GM18519 (cell line): ENCODE results near the gene PTPRT.

Source experiments
- ATAC-seq: cut with Tn5 transposase; IDR thresholded peaks from one replicate; pipeline ENCODE4 v1.9.1; 2021; ENCODE audit warnings: mild to moderate bottlenecking, moderate library complexity; ENCODE audit not compliant: unreplicated experiment, low FRiP score

The PTPRT gene

DNA sequence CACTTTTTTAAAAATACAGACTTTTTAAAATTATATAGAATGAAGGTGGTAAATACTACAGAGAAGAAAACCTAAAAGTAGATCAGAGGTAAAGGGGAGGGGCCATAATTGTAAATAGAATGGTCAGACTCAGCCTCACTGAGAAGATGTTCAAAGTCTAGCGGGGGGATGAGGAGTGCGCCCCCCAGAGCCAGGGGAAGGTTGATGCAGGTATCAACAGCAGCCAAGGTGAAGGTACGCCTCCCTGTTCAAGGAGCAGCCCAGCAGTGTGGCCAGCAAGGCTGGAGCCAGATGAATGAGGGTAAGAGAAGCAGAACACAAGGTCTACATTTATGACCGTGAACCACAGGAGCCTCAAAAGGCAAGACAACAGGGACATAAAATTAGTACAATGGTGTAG, 204.1 kb downstream of the PTPRT start:
- no peak for ATAC-seq

DNA sequence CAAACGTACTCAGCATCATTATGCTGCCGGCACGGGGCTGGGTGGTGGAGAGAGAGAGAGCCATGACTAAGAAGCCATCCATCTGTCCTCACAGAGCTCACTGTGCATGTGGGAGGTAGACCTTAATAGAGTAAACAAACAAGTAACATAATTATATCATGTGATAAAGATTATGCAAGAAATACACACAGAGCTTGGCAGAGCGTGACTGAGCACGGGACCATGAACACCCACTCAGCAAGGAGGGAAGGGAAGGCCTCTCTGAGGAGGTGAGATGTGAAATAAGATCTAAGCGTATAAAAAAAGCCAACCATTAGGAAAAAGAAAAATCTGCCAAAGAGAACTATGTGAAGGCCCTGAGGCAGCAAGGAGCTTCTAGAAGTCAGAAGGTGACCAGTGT, 207.5 kb downstream of the PTPRT start:
- no peak for ATAC-seq

DNA sequence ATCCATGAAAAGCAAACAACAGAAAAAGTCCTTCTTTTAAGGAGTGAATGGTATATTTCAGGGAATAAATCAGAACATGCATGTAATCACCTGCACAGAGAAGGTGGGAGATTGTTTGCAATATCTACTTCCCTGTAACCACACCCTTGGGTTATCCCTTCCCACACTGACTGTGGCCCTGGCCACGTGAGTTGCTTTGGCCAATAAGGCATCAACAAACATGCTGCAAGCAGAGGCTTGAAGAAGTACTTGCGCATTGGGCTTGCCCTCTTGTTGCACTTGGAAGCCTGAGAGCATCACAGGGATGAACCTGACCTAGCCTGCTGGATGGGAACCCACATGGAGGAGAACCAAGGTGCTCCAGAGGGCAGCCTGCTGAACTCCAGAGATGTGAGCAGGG, 208.5 kb downstream of the PTPRT start:
- no peak for ATAC-seq

DNA sequence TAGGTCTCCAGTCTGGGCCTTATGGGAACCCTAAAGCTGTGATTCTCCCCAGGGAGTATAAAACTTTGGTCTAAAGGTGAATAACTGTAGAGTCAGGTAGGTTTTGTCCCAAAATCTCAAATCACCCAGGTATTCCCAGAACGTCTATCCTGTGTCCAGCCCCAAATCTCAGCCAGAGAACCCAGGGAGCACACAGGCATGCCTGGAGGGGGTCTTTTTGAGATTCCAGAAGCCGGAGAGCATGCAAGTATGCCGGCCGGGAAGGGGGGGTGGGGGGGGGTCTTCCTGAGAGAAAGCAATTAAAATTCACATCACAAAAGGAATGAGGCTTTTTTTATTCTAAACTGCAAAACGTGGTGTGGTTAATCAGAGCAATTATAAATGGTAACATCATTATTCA, 210.0 kb downstream of the PTPRT start:
- no peak for ATAC-seq

DNA sequence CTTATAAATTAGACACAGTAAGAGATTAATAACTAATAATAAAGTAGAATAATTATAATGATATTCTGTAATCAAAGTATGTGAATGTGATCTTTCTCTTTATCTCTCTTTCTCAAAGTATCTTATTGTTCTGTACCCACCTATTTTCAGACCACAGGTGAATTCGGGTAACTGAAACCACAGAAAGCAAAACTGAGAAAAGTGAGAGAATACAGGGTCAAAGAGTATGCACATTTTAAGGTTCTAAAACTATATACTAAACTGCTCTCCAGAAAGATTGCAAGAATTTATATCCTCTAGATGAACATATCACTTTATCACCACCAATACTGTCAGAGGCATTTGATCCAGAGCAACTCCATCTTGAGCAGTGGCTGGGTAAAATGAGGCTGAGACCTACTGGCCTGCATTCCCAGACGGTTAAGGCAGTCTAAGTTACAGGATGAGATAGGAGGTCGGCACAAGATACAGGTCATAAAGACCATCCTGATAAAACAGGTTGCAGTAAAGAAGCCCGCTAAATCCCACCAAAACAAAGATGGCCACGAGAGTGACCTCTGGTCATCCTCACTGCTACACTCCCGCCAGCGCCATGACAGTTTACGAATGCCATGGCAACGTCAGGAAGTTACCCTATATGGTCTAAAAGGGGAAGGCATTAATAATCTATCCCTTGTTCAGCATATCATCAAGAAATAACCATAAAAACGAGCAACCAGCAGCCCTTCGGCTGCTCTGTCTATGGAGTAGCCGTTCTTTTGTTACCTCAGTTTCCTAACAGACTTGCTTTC, 211.3 kb downstream of the PTPRT start:
- ATAC-seq = no peak

DNA sequence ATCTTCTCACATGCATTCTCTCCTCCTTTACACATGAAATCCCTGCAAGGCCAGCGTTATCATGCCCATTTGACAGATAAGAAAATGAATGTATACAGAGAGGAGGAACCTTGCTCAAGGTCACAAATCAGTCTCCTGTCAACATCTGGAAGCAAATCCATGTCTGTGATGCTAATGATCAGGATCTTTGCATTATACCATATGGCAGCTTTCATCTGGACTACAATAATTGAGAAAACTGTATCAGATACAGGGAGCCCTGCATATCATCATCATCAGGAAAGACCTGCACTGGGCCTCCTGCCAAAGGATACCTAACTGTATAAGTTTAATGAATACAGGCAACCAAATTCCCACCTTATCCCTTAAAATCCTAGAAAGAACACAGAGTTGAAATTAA, 213.7 kb downstream of the PTPRT start:
- no peak for ATAC-seq

DNA sequence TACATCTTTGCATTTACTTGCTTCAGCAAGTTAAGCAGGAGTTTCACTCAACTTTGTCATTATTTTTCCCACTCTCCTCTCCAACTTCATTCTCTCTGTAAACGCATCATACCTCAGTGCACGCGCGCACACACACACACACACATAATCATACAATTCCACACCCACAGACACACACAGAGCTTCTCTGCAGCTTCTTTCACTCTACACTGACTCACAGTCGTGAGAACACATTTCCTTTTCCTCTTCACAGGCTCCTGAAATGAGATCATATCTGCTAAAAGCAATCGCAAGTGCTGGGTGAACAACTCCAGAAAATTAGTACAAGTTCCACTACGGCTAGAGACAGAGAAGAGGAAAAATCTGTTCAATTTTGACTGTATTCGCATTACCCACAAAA, 215.4 kb downstream of the PTPRT start:
- ATAC-seq = no peak

DNA sequence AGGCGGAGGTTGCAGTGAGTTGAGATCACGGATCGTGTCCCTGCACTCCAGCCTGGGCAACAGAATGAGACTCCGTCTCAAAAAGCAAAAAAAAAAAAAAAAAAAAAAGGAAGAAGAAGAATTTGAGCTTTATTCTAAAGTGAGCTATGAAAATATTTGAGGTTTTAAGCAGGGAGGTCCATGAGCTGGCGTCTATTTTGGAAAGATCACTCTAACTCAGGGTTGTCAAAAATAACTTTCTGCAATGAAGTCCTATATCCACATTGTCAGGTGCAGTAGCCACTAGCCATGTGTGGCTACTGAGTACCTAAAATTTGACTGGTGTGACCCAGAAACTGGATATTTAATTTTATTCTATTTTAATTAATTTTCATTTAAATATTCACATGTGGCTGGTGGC, 217.1 kb downstream of the PTPRT start:
- no peak for ATAC-seq

DNA sequence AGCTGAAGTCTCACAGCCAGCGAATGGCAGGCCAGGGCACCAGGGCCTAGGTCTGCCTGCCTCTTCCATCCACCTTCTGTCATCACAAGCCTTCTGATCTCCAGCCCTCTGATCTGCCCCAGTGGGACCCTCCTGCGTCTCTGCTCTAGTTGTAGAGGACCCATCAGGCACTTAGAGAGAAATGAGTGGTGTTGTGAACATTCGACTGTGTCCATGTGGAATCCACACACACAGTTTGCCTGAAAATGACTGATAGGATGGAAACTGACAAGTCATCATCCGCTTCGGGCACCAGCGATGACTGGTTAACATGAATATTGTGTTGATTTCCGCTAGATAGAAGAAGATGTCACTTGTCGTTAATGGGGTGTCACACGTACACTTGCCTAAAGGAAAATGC, 221.0 kb downstream of the PTPRT start:
- no peak for ATAC-seq

DNA sequence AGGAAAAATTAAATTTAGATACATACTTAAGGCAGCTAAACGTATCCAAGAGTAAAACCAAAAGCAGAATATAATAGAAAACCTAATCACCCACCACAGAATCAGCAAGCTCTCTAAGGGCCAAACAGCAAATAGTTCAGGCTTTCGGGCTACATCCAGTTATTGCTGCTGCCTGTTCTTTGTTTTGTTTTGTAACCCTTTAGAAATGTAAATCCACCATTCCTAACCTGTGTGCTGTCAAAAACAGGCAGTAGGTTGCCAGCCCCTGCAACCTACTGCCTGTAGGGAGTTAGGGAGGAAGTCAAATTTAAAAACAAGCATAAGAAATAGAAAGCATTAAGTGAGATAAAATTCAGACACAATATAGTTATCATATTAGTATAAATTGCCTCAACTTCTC, 225.9 kb downstream of the PTPRT start:
- no peak for ATAC-seq

DNA sequence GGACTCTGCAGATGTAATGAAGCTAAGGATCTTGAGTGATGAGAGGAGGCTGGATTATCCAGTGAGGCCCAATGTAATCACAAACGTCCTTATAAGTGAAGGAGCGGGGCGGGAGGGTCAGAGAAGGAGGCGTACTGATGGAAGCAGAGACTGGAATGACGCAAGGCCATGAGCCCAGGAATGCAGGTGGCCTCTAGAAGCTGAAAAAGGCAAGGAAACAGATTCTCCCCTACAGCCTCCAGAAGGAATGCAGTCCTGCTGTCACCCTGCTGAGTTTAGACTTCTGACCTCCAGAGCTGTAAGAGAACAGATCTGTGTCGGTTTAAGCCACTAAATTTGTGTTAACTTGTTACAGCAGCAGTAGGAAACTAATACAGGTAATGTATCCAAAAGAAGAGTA, 227.9 kb downstream of the PTPRT start:
- no peak for ATAC-seq

DNA sequence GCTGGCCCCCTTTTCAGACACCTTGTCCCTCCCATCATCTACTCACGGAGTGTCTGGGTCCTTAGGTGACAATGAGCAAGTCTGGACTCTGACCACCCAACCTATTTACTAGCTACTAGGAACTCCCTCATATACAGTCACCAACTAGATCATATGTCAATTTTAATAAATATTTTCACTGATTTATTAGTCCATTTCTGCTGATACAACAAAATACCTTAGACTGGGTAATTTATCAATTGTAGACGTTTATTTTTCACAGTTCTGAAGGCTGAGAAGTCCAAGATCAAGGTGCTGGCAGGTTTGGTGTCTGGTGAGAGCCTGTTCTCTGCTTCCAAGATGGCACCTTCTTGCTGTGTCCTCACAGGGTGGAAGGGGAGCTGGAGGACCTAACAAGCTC, 229.7 kb downstream of the PTPRT start:
- no peak for ATAC-seq

DNA sequence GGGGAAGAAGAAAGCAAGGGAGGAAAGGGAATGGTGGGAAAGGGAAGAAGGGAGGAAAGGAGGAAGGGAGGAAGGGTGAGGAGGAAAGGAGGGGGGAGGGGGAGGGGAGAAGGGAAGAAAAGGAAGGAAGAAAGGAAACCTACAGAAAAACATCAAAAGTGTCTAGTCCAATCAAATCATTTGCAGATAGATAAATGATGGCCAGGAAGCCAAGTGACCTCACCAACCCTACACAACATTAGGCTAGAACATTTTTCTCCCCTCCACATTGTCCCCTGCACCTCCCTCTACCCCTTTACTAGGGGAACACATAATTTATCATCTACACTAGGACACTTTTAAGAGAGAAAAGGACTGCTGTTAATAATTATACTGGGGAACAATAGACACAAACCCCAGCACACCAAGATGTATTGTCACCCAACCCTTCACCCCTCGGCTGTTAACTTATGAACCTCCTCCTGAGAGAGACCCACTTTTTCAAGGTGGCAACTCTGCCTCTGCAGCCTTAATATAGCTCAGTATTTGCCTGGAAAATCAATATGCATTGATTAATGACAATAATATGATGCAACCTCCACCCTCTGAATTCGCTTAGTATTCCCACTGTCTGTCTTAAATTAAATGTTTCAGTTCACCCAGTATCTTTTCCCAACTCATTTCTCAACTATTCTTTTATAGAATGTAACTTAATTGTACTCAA, 231.2 kb downstream of the PTPRT start:
- ATAC-seq = no peak

DNA sequence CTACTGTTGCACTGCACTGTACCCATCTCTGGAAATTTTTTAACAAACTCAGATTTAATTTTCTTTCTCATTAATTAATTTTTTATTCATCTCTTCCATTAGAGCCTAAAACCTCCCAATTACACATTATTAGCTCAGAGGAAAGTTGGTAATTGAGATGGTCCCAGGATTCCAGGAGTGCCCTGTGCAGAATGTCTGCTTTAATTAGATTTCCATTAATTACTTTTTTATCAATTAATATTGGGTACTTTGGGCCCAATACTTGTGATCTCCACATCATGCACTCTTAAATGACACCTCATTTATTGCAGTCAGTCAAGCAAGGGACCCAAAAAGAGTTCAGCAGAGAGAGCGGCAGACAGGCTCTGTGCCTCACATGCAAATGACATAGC, 232.0 kb downstream of the PTPRT start:
- no peak for ATAC-seq

DNA sequence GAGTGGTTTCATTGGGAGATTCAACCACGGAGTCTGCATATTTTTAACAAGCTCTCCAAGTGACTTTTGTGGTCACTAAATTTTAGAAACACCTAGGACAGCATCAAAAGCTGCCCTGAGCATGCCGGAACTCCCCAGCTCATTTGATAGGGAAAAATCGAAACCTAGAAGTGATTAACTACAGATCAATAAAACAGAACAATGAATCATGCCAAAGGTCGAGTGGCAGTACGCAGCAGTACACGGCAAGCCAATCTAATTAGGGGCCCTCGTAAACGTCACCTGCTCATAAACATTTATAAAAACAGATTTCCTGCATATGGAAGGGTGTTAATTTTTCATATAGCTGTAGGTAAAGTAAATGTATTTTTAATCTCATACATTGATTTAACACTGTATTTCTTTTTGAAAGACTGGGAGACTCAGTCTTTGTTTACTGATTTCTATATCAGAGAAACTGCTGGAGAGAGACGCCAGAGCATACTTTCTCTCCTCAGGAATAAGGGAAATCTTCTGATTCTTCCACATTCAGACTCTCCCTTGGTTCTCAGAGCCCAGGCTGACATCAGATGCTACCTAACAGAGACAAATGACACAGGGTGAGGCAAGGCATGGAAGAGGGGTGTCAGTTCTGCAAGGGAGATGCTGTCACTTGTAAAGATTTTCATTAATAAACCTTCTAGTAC, 232.5 kb downstream of the PTPRT start:
- no peak for ATAC-seq

DNA sequence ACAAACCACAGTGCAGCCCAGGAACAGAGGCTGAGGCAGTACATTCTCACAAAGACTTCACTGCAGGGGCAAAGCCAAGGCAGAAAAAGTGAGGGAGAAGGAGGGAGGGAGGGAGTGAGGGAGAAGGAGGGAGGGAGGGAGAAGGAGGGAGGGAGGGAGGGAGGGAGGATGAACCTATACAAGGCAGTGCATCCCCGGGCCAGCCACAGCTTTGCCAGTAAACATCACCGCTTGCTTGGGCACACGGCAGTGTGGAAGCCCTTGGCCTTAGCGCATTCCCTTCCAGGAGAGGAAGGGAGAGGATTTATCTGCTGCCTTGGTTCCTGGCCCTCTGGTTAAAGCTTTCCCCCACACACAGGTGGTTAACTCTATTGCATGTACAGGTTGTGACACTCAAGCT, 234.0 kb downstream of the PTPRT start:
- no peak for ATAC-seq

DNA sequence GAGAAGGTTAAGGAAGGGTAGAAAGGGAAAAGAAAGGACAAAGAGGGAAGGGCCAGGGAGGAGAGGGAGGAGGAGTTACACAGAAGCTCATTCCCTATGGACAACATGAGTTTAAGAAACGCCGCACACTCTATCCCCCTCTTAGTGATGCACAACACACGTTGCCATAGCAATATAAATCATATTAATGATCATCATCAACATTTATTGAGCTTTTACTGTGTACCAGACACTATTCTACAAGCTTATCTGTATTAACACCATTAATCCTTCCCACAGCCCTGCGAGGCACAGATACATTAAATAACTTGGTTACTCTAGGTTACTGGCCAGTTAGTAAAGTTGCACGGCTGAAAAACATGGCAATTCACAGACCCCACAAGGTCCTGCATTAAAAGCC, 234.8 kb downstream of the PTPRT start:
- ATAC-seq = no peak

DNA sequence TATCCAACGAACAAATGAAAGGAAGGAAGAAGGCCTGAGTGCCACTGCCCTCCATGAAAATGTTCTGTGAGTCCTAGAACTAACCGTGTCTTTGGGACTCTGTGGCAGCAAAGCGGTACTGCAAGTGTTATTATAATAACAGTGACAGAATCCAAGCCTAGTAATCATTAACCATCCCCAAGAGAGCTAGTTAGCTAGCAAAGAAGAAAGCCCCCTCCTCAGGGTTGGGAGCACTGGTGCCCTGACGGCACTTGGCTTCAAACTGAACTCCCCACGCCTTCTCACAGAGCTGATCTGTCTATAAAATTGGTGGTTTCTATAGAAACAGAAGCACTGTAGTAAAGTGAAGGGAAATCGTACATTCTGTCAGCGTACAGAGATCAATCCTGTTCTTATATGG, 239.8 kb downstream of the PTPRT start:
- no peak for ATAC-seq

DNA sequence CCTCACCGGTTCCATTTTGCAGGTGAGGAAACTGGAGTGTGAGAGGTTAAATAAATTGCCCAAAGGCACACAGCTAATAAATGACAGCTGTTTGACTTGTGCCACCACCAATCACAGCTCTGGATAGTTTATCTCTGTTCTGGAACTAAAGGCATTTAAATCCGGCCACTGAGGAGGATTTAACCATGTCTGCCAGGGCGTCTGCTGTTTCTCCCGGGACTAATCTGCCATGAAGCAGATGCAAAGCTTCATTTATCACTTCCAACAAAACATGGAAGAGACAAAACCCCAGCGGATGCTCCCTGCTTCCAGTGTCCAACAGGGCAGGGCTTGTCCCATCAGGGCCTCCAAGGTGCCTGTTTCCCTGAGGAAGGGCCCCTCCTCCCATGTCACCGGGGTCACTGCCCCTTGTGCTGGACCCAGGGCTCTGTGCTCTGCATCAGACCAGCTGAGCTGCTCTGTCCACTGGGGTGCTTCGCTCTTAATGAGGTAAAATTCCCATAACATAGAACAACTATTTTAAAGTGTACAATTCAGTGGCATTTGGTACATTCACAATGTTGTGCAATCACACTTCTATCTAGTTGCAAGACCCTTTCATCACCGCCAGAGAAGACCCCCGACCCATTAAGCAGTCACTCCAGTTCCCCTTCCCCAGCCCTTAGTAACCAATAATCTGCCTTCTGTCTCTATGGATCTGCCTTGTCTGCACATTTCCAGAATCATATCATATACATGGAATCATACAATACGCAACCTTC, 244.3 kb downstream of the PTPRT start:
- no peak for ATAC-seq

DNA sequence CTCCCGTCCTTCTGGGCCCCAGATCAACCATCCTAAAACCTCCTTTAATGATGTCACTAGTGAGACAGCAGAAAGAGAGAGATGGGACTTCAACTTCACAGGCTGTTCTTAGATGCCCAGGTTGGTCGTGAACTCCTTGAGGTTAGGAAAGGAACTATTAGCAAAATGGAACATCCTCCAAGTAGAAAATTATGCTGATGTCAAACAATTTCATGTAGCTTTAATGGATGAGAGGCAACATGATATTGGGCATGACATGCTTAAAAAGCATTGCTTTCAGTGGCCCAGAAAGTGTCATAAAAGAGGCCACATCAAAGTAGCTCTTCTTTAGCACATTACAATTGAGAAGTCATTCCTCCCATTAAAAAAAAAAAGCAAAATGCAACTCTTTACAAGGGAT, 248.1 kb downstream of the PTPRT start:
- no peak for ATAC-seq
